Ishikawa (cell line): ENCODE results near the gene GNG8.

ENCODE experiments used
- CEBPB ChIP-seq: IDR thresholded peaks from 2 replicates; pipeline ENCODE4 v1.6.1; 2012
- CREB1 ChIP-seq: IDR thresholded peaks from 2 replicates; pipeline ENCODE4 v1.6.1; 2012; ENCODE audit warnings: low read depth
- EGR1 ChIP-seq: IDR thresholded peaks from 2 replicates; pipeline ENCODE4 v1.6.1; 2012
- EP300 ChIP-seq: IDR thresholded peaks from 2 replicates; pipeline ENCODE4 v1.6.1; 2012; ENCODE audit warnings: borderline replicate concordance
- FOXM1 ChIP-seq: IDR thresholded peaks from 2 replicates; pipeline ENCODE4 v1.6.1; 2012; ENCODE audit warnings: low read depth, borderline replicate concordance
- MAX ChIP-seq: IDR thresholded peaks from 2 replicates; pipeline ENCODE4 v1.6.1; 2012
- NFIC ChIP-seq: IDR thresholded peaks from 2 replicates; pipeline ENCODE4 v1.6.1; 2012
- RAD21 ChIP-seq: IDR thresholded peaks from 2 replicates; pipeline ENCODE4 v1.6.1; 2012; ENCODE audit warnings: low read depth
- REST ChIP-seq: IDR thresholded peaks from 2 replicates; pipeline ENCODE4 v1.6.1; 2012; ENCODE audit warnings: low read depth, mild to moderate bottlenecking
- TAF1 ChIP-seq: IDR thresholded peaks from 2 replicates; pipeline ENCODE4 v1.6.1; 2012; ENCODE audit warnings: low read depth, mild to moderate bottlenecking
- TCF12 ChIP-seq: IDR thresholded peaks from 2 replicates; pipeline ENCODE4 v1.6.1; 2012; ENCODE audit warnings: low read depth
- TEAD4 ChIP-seq: IDR thresholded peaks from 2 replicates; pipeline ENCODE4 v1.6.1; 2012
- USF1 ChIP-seq: IDR thresholded peaks from 2 replicates; pipeline ENCODE4 v1.6.1; 2012
- YY1 ChIP-seq: IDR thresholded peaks from 2 replicates; pipeline ENCODE4 v1.6.1; 2012; ENCODE audit warnings: low read depth
- ZBTB7A ChIP-seq: IDR thresholded peaks from 2 replicates; pipeline ENCODE4 v1.6.1; 2012; ENCODE audit warnings: low read depth

Gene GNG8

GRCh38 chr19:46599716-46600373, 36.2 kb downstream of the GNG8 start:
- TF ChIP-seq REST (no peak), RAD21 (no peak), TCF12 (no peak), EGR1 (no peak), YY1 (no peak), TAF1 (no peak), CEBPB (no peak), NFIC (no peak), MAX (no peak), FOXM1 (no peak), EP300 (no peak), ZBTB7A (no peak), TEAD4 (no peak), USF1 (no peak), CREB1 (no peak)

GRCh38 chr19:46598372-46598917, 37.6 kb downstream of the GNG8 start:
- no peak for TF ChIP-seq ZBTB7A
- TF ChIP-seq CEBPB = no peak
- no peak for TF ChIP-seq USF1
- TF ChIP-seq NFIC = no peak
- no peak for TF ChIP-seq EP300

- TF ChIP-seq EP300 (no peak), TAF1 (no peak), TCF12 (no peak), CEBPB (no peak), RAD21 (no peak), EGR1 (no peak), USF1 (no peak), CREB1 (no peak)
Measured at GRCh38 chr19:46596008-46596407, 40.0 kb downstream of the GNG8 start.

- TF ChIP-seq NFIC (no peak), REST (no peak), TEAD4 (no peak), USF1 (no peak), TCF12 (no peak), RAD21 (no peak), ZBTB7A (no peak), MAX (no peak), TAF1 (no peak), EP300 (no peak), EGR1 (no peak), FOXM1 (no peak), YY1 (no peak)
Measured at GRCh38 chr19:46591870-46592269, 44.1 kb downstream of the GNG8 start.

GRCh38 chr19:46591254-46591653, 44.7 kb downstream of the GNG8 start:
- no peak for TF ChIP-seq NFIC
- no peak for TF ChIP-seq USF1
- TF ChIP-seq EGR1 = no peak
- no peak for TF ChIP-seq EP300
- TF ChIP-seq YY1 = no peak
- TF ChIP-seq FOXM1 = no peak
- no peak for TF ChIP-seq CEBPB
- no peak for TF ChIP-seq TCF12
- no peak for TF ChIP-seq RAD21
- TF ChIP-seq CREB1 = no peak
- no peak for TF ChIP-seq ZBTB7A
